Measurements from ENCODE around the gene ARHGAP23. TPM values are rescaled to one million over a fixed set of nuclear protein-coding genes. Genes with fewer than 3 reads are reported as not detected.
A peak's percentile ranks its signal among the peaks of the same experiment; 100 is the strongest.

The ARHGAP23 gene
- total RNA-seq, 2 donors from 2014 or later: 5.2 to 10.9 TPM

DNA sequence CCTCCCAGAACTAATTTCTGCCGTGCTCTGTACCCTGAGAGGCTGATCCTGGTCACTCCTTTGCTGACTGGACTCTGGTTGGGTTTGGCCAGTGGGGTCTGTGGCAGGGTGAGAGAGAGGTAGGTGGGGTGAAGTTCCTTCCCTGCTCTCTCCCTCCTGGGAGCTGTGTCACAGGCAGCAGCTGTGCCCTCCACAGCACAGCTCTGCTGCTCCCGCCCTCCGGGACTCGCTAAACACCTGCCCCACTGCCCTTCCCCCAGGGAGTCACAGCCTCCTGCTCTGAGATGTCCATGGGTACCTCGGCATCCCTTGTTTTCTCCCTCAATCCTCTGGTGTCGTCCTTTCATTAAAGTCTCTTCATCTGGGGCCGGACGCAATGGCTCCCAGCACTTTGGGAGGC is 111.1 kb downstream of the ARHGAP23 start:
- DNase-seq: peak in 2 of 4 donors; percentile 20 to 32
- no peak for TF ChIP-seq POLR2A (IDR thresholded peaks at IDR 0.05)
- TF ChIP-seq, protein P1, sequence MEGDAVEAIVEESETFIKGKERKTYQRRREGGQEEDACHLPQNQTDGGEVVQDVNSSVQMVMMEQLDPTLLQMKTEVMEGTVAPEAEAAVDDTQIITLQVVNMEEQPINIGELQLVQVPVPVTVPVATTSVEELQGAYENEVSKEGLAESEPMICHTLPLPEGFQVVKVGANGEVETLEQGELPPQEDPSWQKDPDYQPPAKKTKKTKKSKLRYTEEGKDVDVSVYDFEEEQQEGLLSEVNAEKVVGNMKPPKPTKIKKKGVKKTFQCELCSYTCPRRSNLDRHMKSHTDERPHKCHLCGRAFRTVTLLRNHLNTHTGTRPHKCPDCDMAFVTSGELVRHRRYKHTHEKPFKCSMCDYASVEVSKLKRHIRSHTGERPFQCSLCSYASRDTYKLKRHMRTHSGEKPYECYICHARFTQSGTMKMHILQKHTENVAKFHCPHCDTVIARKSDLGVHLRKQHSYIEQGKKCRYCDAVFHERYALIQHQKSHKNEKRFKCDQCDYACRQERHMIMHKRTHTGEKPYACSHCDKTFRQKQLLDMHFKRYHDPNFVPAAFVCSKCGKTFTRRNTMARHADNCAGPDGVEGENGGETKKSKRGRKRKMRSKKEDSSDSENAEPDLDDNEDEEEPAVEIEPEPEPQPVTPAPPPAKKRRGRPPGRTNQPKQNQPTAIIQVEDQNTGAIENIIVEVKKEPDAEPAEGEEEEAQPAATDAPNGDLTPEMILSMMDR (IDR thresholded peaks at IDR 0.05): no peak
- no peak for ATAC-seq
- intact Hi-C loops (cut with DNase I): no loop called here
- Histone ChIP-seq H3K9me3 (no peaks in the 10 kb centered on the region), H3K36me3 (replicated peaks in 1 of 2; ENCODE audit: insufficient read depth in 1 of 2, low read depth in 2 of 2) (no peaks in the 10 kb centered on the region), H3K27ac (peak overlapping the region in 1 of 4 donors; percentile 25), H3K4me3 (no peak overlapping the region), H3K4me1 (peaks cover 11% of the 10 kb centered on the region), H3K27me3 (no peaks in the 10 kb centered on the region)
- WGBS, 2 donors: 50 to 60% methylated on average over 7 to 8 of the region's 8 CpGs

DNA sequence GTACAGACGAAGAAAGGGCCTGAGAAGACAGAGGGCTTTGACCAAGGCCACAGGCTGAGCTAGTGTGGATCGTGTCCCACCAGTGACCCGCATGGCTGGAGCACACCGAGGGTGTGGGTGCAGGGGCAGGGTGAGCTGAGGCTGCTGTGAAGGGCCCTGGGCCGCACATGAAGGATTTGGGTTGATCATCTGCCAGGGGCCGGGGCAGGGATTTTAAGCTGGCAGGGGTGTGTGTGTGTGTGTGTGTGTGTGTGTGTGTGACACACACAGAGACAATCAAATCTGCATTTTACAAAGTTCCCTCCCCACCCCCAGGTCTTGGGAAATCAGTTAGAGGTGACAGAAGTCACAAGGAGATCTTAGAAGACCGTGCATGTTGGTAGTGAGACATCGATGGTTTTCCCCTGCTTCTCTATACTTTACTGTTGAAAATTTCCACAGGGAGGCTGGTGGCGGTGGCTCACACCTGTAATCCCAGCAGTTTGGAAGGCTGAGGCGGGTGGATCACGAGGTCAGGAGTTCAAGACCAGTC is 112.3 kb downstream of the ARHGAP23 start:
- WGBS, 2 donors: 84 to 85% methylated on average over 7 to 11 of the region's 11 CpGs
- intact Hi-C loops (cut with DNase I): no loop called here
- ATAC-seq (no peak), DNase-seq (no peak)
- TF ChIP-seq POLR2A (IDR thresholded peaks at IDR 0.05): no peak
- TF ChIP-seq, protein P1 (IDR thresholded peaks at IDR 0.05): no peak
- H3K4me1 ChIP-seq: peaks cover 11% of the 10 kb centered on the region
- H3K36me3 ChIP-seq (replicated peaks in 1 of 2; ENCODE audit: insufficient read depth in 1 of 2, low read depth in 2 of 2): no peaks in the 10 kb centered on the region
- no peak overlapping the region for H3K4me3 ChIP-seq
- H3K27me3 ChIP-seq: no peaks in the 10 kb centered on the region
- no peak overlapping the region for H3K27ac ChIP-seq
- no peaks in the 10 kb centered on the region for H3K9me3 ChIP-seq

DNA sequence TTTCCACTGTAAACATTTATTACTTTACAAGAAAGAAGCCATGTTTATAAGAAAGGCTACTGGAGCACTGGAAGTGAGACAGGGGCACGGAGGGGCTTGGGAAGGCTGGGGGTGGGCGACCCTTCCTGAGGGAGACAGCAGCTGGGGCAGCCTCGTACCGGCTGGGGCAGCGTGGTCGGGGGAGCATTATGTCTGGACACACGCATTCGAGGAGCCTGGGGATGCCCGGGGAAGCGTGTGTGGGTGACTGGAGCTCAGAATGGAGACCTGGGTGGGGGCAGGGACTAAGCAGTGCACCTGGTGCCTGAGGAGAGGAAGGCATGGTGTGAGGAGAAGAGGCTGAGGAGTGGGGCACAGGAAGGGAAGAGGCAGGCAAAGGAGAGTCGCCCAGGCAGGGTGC is 113.0 kb downstream of the ARHGAP23 start:
- Histone ChIP-seq H3K4me3 (no peak overlapping the region), H3K4me1 (peaks cover 11% of the 10 kb centered on the region), H3K27ac (no peak overlapping the region), H3K36me3 (replicated peaks in 1 of 2; ENCODE audit: insufficient read depth in 1 of 2, low read depth in 2 of 2) (no peaks in the 10 kb centered on the region), H3K9me3 (no peaks in the 10 kb centered on the region), H3K27me3 (no peaks in the 10 kb centered on the region)
- DNase-seq (no peak), ATAC-seq (no peak)
- intact Hi-C loops (cut with DNase I): no loop called here
- no peak for TF ChIP-seq POLR2A (IDR thresholded peaks at IDR 0.05)
- TF ChIP-seq, protein P1 (IDR thresholded peaks at IDR 0.05): no peak
- WGBS, 2 donors: 78 to 81% methylated on average over 11 of the region's 11 CpGs

DNA sequence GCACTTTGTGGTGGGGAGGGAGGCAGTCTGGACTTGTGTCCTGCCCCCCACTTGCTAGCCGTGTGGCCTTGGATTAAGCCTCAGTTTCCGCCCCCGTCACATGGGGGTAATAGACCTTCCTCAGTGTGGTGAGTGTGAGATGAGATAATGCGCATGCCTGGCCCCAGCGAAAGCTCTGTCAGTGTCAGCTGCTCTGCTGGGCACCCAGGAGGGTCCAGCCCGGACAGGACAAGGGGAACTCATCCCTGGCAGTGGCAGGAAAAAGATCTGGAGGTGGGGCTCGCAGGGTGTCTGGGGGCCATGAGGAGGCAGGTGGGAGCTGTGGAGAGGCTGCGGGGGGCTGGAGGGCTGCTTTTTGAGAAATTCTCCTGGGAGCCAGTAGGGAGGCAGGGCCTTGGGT is 114.0 kb downstream of the ARHGAP23 start:
- no peaks in the 10 kb centered on the region for H3K9me3 ChIP-seq
- no peak overlapping the region for H3K27ac ChIP-seq
- H3K4me1 ChIP-seq: peaks cover 11% of the 10 kb centered on the region
- TF ChIP-seq POLR2A (IDR thresholded peaks at IDR 0.05): no peak
- 81 to 89% methylated on average over 7 to 8 of the region's 8 CpGs for WGBS, 2 donors
- ATAC-seq (no peak), DNase-seq (no peak)
- intact Hi-C loops (cut with DNase I): no loop called here
- H3K4me3 ChIP-seq: no peak overlapping the region
- no peaks in the 10 kb centered on the region for H3K36me3 ChIP-seq (replicated peaks in 1 of 2; ENCODE audit: insufficient read depth in 1 of 2, low read depth in 2 of 2)
- no peaks in the 10 kb centered on the region for H3K27me3 ChIP-seq

DNA sequence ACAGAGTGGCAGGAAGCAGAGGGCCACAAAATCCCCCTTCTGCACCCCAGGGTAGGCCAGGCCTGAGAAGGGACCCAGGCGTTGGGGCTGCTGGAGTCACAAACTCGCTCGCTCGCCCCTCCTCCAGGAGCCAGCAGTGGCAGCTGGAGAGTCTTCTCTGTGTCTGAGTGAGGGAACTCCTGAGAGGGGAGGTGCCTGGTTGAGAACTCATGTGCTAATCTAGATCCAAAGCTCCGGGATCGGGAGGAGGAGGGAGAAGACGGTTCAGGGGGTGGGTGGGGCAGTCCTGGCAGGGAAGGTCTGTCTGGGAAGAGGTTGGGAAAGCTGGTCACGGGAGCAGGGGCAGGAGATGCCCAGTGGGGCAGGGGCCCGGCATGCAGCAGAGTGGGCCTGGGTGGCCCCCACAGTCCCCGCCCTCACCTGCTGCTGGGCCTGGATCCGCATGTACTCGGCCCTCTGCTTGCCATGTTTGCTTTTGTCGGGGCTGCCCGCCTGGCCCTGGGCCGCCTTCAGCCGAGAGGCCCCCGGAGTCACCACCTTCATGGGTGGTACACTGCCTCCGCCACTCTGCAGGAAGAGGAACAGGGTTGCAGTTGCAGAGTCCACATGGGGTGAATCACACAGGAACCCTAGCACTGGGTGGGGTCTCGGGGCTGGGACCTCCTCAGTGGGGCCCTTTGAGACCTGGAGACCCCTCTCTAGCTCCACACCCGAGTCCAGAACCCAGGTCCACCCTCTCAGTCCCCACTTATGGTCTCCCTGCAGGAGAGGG is 115.3 kb downstream of the ARHGAP23 start:
- Histone ChIP-seq H3K9me3 (no peaks in the 10 kb centered on the region), H3K27me3 (no peaks in the 10 kb centered on the region), H3K4me3 (no peak overlapping the region), H3K27ac (no peak overlapping the region), H3K36me3 (replicated peaks in 1 of 2; ENCODE audit: insufficient read depth in 1 of 2, low read depth in 2 of 2) (no peaks in the 10 kb centered on the region), H3K4me1 (peaks cover 8% of the 10 kb centered on the region)
- no peak for TF ChIP-seq POLR2A (IDR thresholded peaks at IDR 0.05)
- TF ChIP-seq, protein P1 (IDR thresholded peaks at IDR 0.05): no peak
- no peak for DNase-seq
- no peak for ATAC-seq
- 77 to 81% methylated on average over 16 to 20 of the region's 20 CpGs for WGBS, 2 donors
- intact Hi-C loops (cut with DNase I): no loop called here
